Psoas muscle (tissue), 8 donors: ENCODE measurements around the gene NDUFV2. TPM values are rescaled to one million over a fixed set of nuclear protein-coding genes. Genes with fewer than 3 reads are reported as not detected.

Experiments used
- ATAC-seq, 4 donors: fragments of 200-7000 bp; cut with Tn5 transposase; one replicate each; pipeline ENCODE4 v1.9.1; 2020; ENCODE audit warnings: moderate library complexity in 3 of 4, mild to moderate bottlenecking in 2 of 4
- DNase-seq, 2 donors: peaks; one replicate each; pipeline ENCODE4 v3.0.0-alpha.2; 2020
- H3K27ac ChIP-seq: fragments of 200-600 bp; one replicate; pipeline ENCODE4 v1.8.0; 2022
- H3K27me3 ChIP-seq, 3 donors: fragments of 200-600 bp in 1 of 3; one replicate each; pipeline versions ENCODE4 v1.6.1 to v1.8.0; 2013 to 2022; ENCODE audit warnings: low read length in 2 of 3, mild to moderate bottlenecking in 2 of 3, moderate library complexity in 1 of 3; ENCODE audit not compliant: insufficient read depth in 3 of 3
- H3K36me3 ChIP-seq, 2 donors: fragments of 200-600 bp in 1 of 2; one replicate each; pipeline versions ENCODE4 v1.6.1 to v1.8.0; 2013 to 2022; ENCODE audit warnings: low read depth in 1 of 2, mild to moderate bottlenecking in 1 of 2, moderate library complexity in 1 of 2; ENCODE audit not compliant: insufficient read depth in 1 of 2
- H3K4me1 ChIP-seq: fragments of 200-600 bp; one replicate; pipeline ENCODE4 v1.8.0; 2022
- H3K4me3 ChIP-seq: fragments of 200-600 bp; one replicate; pipeline ENCODE4 v1.8.0; 2022; ENCODE audit warnings: mild to moderate bottlenecking
- H3K9me3 ChIP-seq: fragments of 200-600 bp; one replicate; pipeline ENCODE4 v1.8.0; 2022
- WGBS, 3 donors: extraction: QIAGEN DNeasy Blood & Tissue Kit; methylation state at CpG; one replicate each; pipeline versions ENCODE4 v1.1.6 to v1.1.7; 2013; 5-methylcytosine and 5-hydroxymethylcytosine counted together
- intact Hi-C, 2 donors: fragments of 100-400 bp; cut with DNase I; formaldehyde crosslinking; loops; one replicate each; pipeline versions ENCODE4 v1.11.0 to v1.14.2; 2022
- polyA plus RNA-seq, 3 donors: library from polyadenylated mRNA; stranded (reverse); fragments of 200-250 nt; gene quantifications; one replicate each; pipeline ENCODE4 v1.2.3, GENCODE V29; 2013
- total RNA-seq, 4 donors: library from RNA; stranded (reverse); fragmentation: NEBNext Ultra II Directional in 2 of 4; extraction: Animal tissue kit (Norgen Biotek cat#: 25700) in 2 of 4; gene quantifications; one replicate each; pipeline versions ENCODE4 v1.2.1 to v1.2.4, GENCODE V29; 2021 to 2023
- TF ChIP-seq, protein P1 (sequence below): fragments of 200-600 bp; IDR thresholded peaks from one replicate; pipeline ENCODE4 v1.8.0; 2022; ENCODE audit warnings: antibody characterized with exemption
- donor health status: healthy with polysubstance abuse.
- donor health status: DM: no; HTN: no; CAD: no; lungs with moderate emphysema.
- donor health status: Bipolar disorder and iron deficiency.
- donor health status: healthy.
- donor health status: DM: yes; HTN: yes; CAD: no.
- donor health status: DM: no; HTN: no; CAD: no.
- donor health status: DM: no; HTN: no; CAD: no.
- donor health status: DM: yes; HTN: yes; CAD: no.

Gene NDUFV2
- total and polyA plus RNA-seq, 7 donors, result 312 to 565 (median 451) TPM

DNA sequence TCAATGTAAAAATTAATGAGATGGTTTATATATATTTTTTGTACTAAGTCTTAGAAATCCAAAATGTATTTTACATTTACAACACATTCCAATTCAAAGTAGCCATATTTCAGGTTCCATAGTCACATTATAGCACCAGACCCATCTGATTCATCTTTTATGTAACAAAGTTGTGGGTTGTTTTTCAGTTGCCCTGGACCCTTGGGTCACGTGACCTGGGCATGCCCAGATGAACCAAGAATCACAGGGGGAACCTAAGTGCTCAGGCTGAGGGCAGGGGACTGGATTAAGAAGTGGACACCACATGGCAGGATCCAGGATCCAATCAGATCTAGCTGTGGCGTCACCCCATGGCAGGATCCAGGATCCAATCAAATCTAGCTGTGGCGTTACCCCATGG is 44.9 kb upstream of the NDUFV2 start:
- H3K4me3 ChIP-seq, result no peak overlapping the region
- TF ChIP-seq, protein P1, sequence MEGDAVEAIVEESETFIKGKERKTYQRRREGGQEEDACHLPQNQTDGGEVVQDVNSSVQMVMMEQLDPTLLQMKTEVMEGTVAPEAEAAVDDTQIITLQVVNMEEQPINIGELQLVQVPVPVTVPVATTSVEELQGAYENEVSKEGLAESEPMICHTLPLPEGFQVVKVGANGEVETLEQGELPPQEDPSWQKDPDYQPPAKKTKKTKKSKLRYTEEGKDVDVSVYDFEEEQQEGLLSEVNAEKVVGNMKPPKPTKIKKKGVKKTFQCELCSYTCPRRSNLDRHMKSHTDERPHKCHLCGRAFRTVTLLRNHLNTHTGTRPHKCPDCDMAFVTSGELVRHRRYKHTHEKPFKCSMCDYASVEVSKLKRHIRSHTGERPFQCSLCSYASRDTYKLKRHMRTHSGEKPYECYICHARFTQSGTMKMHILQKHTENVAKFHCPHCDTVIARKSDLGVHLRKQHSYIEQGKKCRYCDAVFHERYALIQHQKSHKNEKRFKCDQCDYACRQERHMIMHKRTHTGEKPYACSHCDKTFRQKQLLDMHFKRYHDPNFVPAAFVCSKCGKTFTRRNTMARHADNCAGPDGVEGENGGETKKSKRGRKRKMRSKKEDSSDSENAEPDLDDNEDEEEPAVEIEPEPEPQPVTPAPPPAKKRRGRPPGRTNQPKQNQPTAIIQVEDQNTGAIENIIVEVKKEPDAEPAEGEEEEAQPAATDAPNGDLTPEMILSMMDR, result no peak
- DNase-seq (no peak), ATAC-seq (no peak)
- no peaks in the 10 kb centered on the region for H3K27me3 ChIP-seq
- H3K9me3 ChIP-seq, result no peaks in the 10 kb centered on the region
- intact Hi-C loops, result no loop called here
- no peak overlapping the region for H3K27ac ChIP-seq
- no peaks in the 10 kb centered on the region for H3K4me1 ChIP-seq
- no peaks in the 10 kb centered on the region for H3K36me3 ChIP-seq
- WGBS, 3 donors, result 91 to 95% (median 94%) methylated on average over 3 of the region's 3 CpGs

DNA sequence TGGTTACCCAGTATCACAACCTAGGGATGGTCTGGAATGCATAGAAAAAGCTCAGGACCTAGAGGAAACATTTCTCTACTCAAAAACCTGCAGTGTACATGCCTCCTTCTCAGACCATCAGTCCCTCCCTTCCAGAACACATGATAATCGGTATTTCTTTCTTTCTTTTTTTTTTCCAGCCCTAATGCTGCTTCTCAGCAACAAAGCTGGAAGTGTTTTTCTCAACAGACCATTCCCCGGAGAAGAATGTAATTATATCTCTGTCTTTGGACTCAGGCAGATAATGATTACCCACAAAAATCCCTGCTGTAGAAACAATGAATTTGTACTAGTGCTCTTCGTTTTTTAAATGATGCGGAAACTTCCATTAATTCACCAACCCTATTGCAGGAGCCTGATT is 44.1 kb upstream of the NDUFV2 start:
- no peak for DNase-seq
- Histone ChIP-seq H3K9me3 (no peaks in the 10 kb centered on the region), H3K36me3 (no peaks in the 10 kb centered on the region), H3K4me3 (no peak overlapping the region), H3K27me3 (no peaks in the 10 kb centered on the region), H3K4me1 (no peaks in the 10 kb centered on the region), H3K27ac (no peak overlapping the region)
- 42 to 50% (median 45%) methylated on average over 4 of the region's 4 CpGs for WGBS, 3 donors
- ATAC-seq, result no peak
- TF ChIP-seq, protein P1, result no peak
- intact Hi-C loops, result no loop called here

DNA sequence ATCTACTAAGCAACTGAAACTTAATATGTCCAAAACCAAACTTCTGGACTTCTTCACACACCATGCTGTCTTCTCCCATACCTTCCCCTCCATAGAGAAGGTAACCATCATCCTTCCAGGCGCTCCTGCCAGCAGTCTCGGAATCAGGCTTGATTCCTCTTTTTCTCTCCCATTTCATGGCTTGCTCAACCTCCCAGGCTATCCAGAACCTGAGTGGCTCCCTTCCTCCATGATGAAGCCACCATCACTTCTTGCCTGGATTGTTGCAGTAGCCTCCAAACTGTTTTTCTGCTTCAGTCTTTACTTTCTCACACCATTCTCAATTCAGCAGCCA is 40.1 kb upstream of the NDUFV2 start:
- H3K36me3 ChIP-seq, result no peaks in the 10 kb centered on the region
- 88 to 93% (median 93%) methylated on average over 2 of the region's 2 CpGs for WGBS, 3 donors
- intact Hi-C loops, result no loop called here
- no peaks in the 10 kb centered on the region for H3K4me1 ChIP-seq
- no peak overlapping the region for H3K27ac ChIP-seq
- DNase-seq (no peak), ATAC-seq (no peak)
- H3K4me3 ChIP-seq, result no peak overlapping the region
- no peaks in the 10 kb centered on the region for H3K9me3 ChIP-seq
- no peaks in the 10 kb centered on the region for H3K27me3 ChIP-seq
- TF ChIP-seq, protein P1, result no peak

DNA sequence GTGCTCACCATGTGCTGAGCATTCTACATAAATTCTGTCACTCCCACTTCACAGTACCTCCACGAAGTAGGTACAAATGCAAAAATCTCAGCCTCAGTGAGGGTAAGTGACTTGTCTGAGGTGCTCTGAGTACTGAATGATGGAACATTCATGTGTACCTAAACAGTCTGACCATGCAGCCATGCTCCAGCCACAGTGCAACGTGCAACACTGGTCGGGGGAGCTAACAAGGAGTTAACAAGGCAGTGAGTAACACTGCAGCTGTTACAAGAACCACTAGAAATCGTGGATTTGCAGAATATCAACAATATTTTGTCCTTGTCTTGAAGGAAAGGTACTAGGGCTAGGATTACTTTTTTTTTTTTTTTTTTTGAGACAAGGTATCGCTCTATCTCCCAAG is 36.6 kb upstream of the NDUFV2 start:
- H3K27ac ChIP-seq, result no peak overlapping the region
- no peaks in the 10 kb centered on the region for H3K27me3 ChIP-seq
- TF ChIP-seq, protein P1, result no peak
- no peaks in the 10 kb centered on the region for H3K36me3 ChIP-seq
- intact Hi-C loops, result no loop called here
- H3K9me3 ChIP-seq, result no peaks in the 10 kb centered on the region
- H3K4me3 ChIP-seq, result no peak overlapping the region
- 65 to 71% (median 66%) methylated on average over 5 of the region's 5 CpGs for WGBS, 3 donors
- ATAC-seq, result no peak
- peaks cover 12% of the 10 kb centered on the region for H3K4me1 ChIP-seq
- DNase-seq, result no peak

DNA sequence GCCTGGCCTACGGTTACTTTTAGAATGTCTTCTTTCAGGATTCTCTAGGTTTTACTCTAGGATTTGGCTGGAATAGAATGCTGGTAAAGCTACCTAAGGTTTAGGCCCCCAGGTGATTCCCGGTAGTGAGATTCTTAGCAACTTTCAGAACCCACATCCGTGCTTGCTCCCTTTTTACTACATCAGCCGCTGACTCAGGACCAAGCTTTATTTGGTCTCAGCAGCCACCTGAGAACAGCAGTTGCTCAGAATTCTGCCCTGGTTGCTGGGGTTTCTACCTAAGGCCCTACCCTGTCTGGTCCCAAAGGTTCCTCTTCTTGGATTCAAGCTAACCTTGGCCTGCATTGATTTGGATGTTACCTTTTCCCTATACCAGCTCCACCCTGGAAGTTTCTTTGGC is 36.1 kb upstream of the NDUFV2 start:
- no peaks in the 10 kb centered on the region for H3K9me3 ChIP-seq
- ATAC-seq (no peak), DNase-seq (no peak)
- no peak overlapping the region for H3K4me3 ChIP-seq
- H3K36me3 ChIP-seq, result no peaks in the 10 kb centered on the region
- TF ChIP-seq, protein P1, result no peak
- no peaks in the 10 kb centered on the region for H3K27me3 ChIP-seq
- 92 to 97% (median 92%) methylated on average over 4 of the region's 4 CpGs for WGBS, 3 donors
- intact Hi-C loops, result no loop called here
- H3K27ac ChIP-seq, result no peak overlapping the region
- peaks cover 12% of the 10 kb centered on the region for H3K4me1 ChIP-seq
